ENCODE results near the gene TXNIP.

DNA sequence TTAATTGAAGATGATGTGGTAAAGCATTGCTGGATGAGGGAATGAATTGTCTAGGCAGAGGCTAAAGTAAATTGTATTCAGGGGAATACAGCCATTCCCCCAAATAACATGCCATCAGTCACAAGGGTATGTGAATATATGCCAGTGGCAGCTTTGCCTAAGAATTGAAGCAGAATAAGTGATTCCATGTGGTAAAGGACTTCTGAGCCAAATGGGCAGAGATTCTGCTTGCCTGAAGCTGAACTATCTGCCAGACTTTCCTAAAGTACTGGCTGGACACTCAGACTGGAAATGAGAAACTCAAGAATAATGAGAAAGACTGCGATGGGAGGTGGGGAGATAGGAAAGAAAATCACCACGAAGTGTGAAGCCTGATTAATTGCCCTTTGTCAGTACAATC lies 40.9 kb downstream of the TXNIP start:
- TF ChIP-seq POLR2A (IDR thresholded peaks at IDR 0.05) = no peak
- TF ChIP-seq, protein P1, sequence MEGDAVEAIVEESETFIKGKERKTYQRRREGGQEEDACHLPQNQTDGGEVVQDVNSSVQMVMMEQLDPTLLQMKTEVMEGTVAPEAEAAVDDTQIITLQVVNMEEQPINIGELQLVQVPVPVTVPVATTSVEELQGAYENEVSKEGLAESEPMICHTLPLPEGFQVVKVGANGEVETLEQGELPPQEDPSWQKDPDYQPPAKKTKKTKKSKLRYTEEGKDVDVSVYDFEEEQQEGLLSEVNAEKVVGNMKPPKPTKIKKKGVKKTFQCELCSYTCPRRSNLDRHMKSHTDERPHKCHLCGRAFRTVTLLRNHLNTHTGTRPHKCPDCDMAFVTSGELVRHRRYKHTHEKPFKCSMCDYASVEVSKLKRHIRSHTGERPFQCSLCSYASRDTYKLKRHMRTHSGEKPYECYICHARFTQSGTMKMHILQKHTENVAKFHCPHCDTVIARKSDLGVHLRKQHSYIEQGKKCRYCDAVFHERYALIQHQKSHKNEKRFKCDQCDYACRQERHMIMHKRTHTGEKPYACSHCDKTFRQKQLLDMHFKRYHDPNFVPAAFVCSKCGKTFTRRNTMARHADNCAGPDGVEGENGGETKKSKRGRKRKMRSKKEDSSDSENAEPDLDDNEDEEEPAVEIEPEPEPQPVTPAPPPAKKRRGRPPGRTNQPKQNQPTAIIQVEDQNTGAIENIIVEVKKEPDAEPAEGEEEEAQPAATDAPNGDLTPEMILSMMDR (IDR thresholded peaks at IDR 0.05) = no peak

All from prostate gland (tissue), 2 donors.